ENCODE data around the gene NUP93. TPM values are rescaled to one million over a fixed set of nuclear protein-coding genes. Genes with fewer than 3 reads are reported as not detected.

The NUP93 gene
- polyA plus RNA-seq, 5 donors = 60.7 to 67.2 (median 63.6) TPM

GRCh38 chr16:56889206-56889605 is 159.3 kb downstream of the NUP93 start:
- DNase-seq = no peak

- no peak for DNase-seq
Observed at GRCh38 chr16:56891685-56892084, 161.8 kb downstream of the NUP93 start.

DNA sequence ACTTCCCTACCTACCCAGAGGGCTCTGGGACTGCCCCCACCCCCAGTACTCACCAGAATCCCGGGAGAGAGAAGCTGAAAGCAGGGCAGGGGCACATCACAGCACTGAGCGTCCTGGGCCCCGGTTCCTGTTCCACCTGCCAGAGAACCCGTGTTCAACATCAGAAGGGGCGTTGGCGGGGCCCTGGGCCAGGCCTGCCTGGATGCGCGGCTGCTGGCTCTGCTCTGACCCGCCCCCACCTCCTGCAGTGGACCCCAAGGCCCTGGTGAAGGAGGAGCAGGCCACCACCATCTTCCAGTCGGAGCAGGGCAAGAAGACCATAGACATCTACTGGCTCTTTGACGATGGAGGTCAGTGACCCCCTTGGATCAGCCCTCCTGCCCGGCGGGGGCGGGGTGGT is 162.8 kb downstream of the NUP93 start:
- DNase-seq = no peak

DNA sequence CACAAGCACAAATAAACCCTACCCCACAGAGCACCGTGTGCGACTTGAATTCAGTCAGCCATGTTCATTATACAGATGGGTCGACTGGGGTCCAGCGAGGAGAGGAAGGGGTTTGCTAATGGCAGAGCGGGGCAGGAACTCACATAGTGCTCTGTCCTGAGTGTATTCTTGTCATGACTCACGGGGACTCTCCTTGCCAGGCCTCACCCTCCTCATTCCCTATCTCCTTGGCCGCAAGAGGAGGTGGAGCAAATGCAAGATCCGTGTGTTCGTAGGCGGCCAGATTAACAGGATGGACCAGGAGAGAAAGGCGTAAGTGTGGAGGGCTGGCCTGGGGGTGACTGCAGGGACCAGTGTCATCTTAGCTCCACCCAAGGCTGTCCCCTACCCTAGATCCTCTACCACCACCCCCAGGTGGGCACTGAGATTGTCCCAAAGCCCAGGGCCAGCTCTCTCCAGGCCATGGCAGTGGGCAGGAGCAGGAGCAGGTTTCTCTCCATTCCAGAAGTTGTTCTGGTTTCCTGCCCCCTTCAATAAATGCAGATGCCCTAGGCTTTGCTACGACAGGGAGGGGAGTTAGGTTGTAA is 164.5 kb downstream of the NUP93 start:
- no peak for DNase-seq

GRCh38 chr16:56895813-56896212 is 165.9 kb downstream of the NUP93 start:
- no peak for DNase-seq

- no peak for DNase-seq
Observed at GRCh38 chr16:56896244-56896643, 166.3 kb downstream of the NUP93 start.

- DNase-seq = no peak
Observed at GRCh38 chr16:56897026-56897799, 167.3 kb downstream of the NUP93 start.

GRCh38 chr16:56898847-56899246 is 168.9 kb downstream of the NUP93 start:
- no peak for DNase-seq

Other genes starting within 250 kb of the NUP93 start
- gene BBS2, start 210.1 kb upstream of the NUP93 start, polyA plus RNA-seq (ENCODE audit: insufficient read depth in 1 of 5, insufficient read length in 5 of 5, low replicate concordance in 1 of 5) = 100 to 1,000 TPM in 1 of 5 donors, 10 to 100 TPM in 4; 60.1 to 108 (median 92.8) TPM
- gene MT4, start 165.1 kb upstream of the NUP93 start, polyA plus RNA-seq (ENCODE audit: insufficient read depth in 1 of 5, insufficient read length in 5 of 5, low replicate concordance in 1 of 5) = not detected
- under 1 TPM in 1 of 5 donors, not detected in 4; 0.51 TPM for gene MT3, start 140.6 kb upstream of the NUP93 start, polyA plus RNA-seq (ENCODE audit: insufficient read depth in 1 of 5, insufficient read length in 5 of 5, low replicate concordance in 1 of 5)
- gene MT2A, start 121.5 kb upstream of the NUP93 start, polyA plus RNA-seq (ENCODE audit: insufficient read depth in 1 of 5, insufficient read length in 5 of 5, low replicate concordance in 1 of 5) = 10 to 100 TPM; 33.1 to 52.4 (median 36.6) TPM
- gene MT1E, start 104.3 kb upstream of the NUP93 start, polyA plus RNA-seq (ENCODE audit: insufficient read depth in 1 of 5, insufficient read length in 5 of 5, low replicate concordance in 1 of 5) = 10 to 100 TPM; 10.6 to 21.5 (median 15.0) TPM
- gene MT1M, start 97.5 kb upstream of the NUP93 start, polyA plus RNA-seq (ENCODE audit: insufficient read depth in 1 of 5, insufficient read length in 5 of 5, low replicate concordance in 1 of 5) = 1 to 10 TPM in 1 of 5 donors, under 1 TPM in 4; 0.70 to 1.2 (median 0.87) TPM
- gene MT1A, start 91.5 kb upstream of the NUP93 start, polyA plus RNA-seq (ENCODE audit: insufficient read depth in 1 of 5, insufficient read length in 5 of 5, low replicate concordance in 1 of 5) = under 1 TPM in 1 of 5 donors, not detected in 4; 0.58 TPM
- gene MT1B, start 78.2 kb upstream of the NUP93 start, polyA plus RNA-seq (ENCODE audit: insufficient read depth in 1 of 5, insufficient read length in 5 of 5, low replicate concordance in 1 of 5) = not detected
- 10 to 100 TPM in 1 of 5 donors, 1 to 10 TPM in 4; 4.7 to 11.0 (median 5.7) TPM for gene MT1F, start 72.2 kb upstream of the NUP93 start, polyA plus RNA-seq (ENCODE audit: insufficient read depth in 1 of 5, insufficient read length in 5 of 5, low replicate concordance in 1 of 5)
- 10 to 100 TPM in 1 of 5 donors, 1 to 10 TPM in 2, under 1 TPM in 1, not detected in 1; 0.41 to 37.0 (median 2.0) TPM for gene MT1G, start 62.1 kb upstream of the NUP93 start, polyA plus RNA-seq (ENCODE audit: insufficient read depth in 1 of 5, insufficient read length in 5 of 5, low replicate concordance in 1 of 5)
- gene MT1H, start 60.3 kb upstream of the NUP93 start, polyA plus RNA-seq (ENCODE audit: insufficient read depth in 1 of 5, insufficient read length in 5 of 5, low replicate concordance in 1 of 5) = 10 to 100 TPM in 1 of 5 donors, 1 to 10 TPM in 1, not detected in 3; 1.2 to 17.0 TPM
- 10 to 100 TPM; 13.6 to 17.7 (median 16.4) TPM for gene MT1X, start 47.7 kb upstream of the NUP93 start, polyA plus RNA-seq (ENCODE audit: insufficient read depth in 1 of 5, insufficient read length in 5 of 5, low replicate concordance in 1 of 5)
- gene SLC12A3, start 135.1 kb downstream of the NUP93 start, polyA plus RNA-seq (ENCODE audit: insufficient read depth in 1 of 5, insufficient read length in 5 of 5, low replicate concordance in 1 of 5) = under 1 TPM; 0.05 to 0.34 (median 0.08) TPM
- 100 to 1,000 TPM in 3 of 5 donors, 10 to 100 TPM in 2; 95.7 to 124 (median 104) TPM for gene HERPUD1, start 202.0 kb downstream of the NUP93 start, polyA plus RNA-seq (ENCODE audit: insufficient read depth in 1 of 5, insufficient read length in 5 of 5, low replicate concordance in 1 of 5)
- gene CETP, start 231.8 kb downstream of the NUP93 start, polyA plus RNA-seq (ENCODE audit: insufficient read depth in 1 of 5, insufficient read length in 5 of 5, low replicate concordance in 1 of 5) = 10 to 100 TPM; 11.3 to 14.7 (median 12.6) TPM

All from right lung (tissue), 5 donors.